HG02885 (cell line): Measurements from ENCODE around the gene FRG2C.
"Not testable (repeated sequence)": the region's sequence is repeated elsewhere in the genome, so short reads cannot be mapped to it uniquely, and the experiment has no call there.

Source experiments
- ATAC-seq: cut with Tn5 transposase; IDR thresholded peaks from one replicate; pipeline ENCODE4 v1.9.1; 2021; ENCODE audit warnings: mild to moderate bottlenecking; ENCODE audit not compliant: unreplicated experiment, poor library complexity

The FRG2C gene

DNA sequence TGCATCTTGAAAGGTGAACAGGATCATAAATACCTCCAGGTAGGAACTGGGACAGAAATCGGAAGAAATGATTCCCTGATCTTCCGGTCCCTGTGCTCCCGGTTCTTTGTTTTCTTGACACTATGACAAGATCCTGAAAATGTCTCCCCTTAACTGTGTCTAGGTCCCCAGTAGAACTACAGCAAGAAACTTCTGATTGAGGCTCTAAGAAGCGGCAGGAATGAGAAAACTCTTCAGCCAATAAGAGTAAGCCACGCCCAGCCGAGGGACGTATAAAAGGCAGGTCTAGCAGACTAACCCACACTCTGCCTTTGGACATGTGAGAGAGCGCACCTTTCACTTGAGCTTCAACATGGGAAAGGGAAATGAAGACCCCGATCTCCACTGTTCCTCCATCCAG is at the start of gene FRG2C:
FRG2C (plus strand) TSS at position 301 of the 400 bp plus-strand sequence; CDS start at position 353, 52 bp downstream.
- not testable (repeated sequence) for ATAC-seq

GRCh38 chr3:75618666-75619305 is 45.3 kb upstream of the FRG2C start:
- ATAC-seq = not testable (repeated sequence)

DNA sequence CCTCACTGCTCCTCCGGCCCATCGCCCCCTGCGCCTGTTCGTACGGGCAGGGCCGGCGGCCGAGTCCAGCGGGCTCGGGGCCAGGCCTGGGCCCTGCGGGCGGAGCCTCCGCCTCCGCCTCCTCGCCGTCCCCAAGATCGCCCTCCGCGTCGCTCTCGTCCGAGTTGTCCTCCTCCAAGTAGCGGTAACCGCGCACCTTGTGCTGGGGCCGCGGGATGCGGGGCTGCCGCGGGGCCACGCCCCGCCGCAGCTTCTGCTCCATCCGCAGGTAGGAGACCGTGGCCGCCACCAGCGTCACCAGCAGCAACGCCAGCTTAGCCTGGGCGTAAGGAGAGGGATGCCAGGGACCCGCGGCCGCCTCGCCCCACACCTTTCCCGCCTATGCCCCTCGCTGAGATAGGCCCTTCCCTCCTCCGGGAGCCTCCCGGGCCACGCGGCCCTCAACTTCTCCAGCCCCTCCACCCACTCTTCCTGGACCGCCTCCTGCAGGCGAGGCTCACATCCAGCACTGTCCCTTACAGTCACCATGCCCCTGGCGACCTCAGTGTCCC is 44.6 kb upstream of the FRG2C start:
- ATAC-seq = not testable (repeated sequence)

- ATAC-seq = not testable (repeated sequence)
These were observed 42.4 kb upstream of the FRG2C start for GRCh38 chr3:75621772-75622171.

DNA sequence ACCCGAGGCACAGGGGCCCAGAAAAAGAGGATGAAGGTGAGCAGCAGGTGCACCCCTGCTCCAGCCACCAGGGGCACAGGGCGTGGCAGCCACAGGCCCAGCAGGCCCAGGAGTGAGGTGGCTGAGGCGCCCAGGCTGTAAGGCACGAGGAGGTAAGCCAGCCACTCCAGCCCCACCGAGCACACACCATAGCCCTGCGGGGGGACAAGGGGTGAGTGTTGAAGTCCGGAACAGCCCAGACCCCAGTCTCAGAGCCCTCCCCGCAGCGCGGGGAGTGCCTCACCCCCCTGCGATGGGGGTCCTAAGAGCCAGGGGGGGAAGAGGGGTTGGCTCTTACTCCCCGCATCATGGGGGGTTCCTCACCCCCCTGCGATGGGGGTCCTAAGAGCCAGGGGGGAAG is 40.5 kb upstream of the FRG2C start:
- ATAC-seq = not testable (repeated sequence)

DNA sequence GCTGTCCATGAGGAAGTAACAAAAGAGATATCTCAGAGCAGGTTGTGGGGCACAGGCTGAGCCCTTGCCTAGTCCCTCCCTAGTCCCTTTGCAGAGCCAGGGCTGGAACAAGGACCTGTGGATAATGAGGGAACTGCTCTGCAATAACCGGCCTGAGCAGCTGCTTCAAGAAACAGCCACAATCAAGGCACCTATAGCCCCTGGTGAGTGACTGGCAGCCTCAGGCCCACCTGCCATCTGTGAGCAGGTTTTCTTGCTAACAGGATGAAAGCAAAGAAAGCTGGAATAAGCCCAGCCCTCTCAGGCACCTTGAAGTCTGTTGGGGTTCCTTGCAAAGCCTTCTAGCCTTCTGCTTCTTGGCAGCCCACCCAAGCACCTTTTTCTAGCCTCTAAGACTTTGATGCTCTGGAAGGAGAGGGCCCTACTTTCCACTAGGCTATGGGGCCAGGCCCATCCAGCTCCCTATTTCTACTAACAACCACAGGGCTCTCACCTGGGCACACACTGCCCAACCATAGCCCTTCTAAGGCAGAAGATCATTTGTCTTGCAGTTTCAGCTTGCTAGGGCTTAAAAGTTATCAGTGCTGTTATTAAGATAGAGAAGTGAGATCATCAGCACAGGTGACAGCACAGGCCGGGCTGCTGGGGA is 33.1 kb upstream of the FRG2C start:
- not testable (repeated sequence) for ATAC-seq

GRCh38 chr3:75631541-75631940 is 32.6 kb upstream of the FRG2C start:
- no peak for ATAC-seq

DNA sequence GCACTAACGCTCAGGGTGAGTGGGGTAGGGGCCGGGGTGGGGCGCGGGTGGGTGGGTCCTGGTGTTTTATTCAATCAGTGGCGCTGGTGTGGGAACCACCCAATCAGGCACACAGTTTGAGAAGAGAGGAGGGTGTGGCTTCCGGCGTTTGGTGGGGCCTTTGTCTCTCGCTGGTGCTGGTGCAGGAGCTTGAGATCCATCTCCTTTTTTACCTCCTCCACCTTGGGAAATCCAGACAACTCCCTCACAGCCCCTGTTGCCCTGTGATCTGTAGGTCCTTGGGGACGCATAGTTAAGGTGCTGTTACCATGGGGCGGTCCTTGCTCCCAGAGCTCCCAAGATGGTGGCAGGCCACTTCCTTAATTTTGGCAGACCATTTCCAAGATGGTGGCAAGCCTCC is 25.2 kb upstream of the FRG2C start:
- ATAC-seq = not testable (repeated sequence)

DNA sequence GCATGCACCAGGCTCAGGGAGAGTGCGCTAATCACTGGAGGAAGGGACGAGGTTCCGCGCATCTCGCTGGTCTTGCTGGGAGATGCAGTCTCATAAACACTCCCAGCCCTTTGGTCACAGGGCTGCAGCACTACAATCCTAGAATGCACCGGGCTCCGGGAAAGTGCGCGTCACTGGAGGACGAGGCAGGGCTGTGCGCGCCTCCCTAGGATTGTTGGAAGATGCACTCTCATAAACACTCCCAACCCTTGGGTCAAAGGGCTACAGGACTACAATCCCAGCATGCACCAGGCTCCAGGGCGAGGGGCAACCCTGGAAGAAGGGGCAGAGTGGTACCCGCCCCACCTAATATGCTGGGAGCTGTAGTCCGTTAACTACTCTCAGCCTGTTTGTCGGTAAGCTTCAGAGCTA is 23.0 kb upstream of the FRG2C start:
- peak; percentile 46 for ATAC-seq

GRCh38 chr3:75643031-75643800 is 20.9 kb upstream of the FRG2C start:
- ATAC-seq = not testable (repeated sequence)

GRCh38 chr3:75645548-75645947 is 18.6 kb upstream of the FRG2C start:
- not testable (repeated sequence) for ATAC-seq

- no peak for ATAC-seq
These were observed 13.9 kb upstream of the FRG2C start for GRCh38 chr3:75650191-75650590.

DNA sequence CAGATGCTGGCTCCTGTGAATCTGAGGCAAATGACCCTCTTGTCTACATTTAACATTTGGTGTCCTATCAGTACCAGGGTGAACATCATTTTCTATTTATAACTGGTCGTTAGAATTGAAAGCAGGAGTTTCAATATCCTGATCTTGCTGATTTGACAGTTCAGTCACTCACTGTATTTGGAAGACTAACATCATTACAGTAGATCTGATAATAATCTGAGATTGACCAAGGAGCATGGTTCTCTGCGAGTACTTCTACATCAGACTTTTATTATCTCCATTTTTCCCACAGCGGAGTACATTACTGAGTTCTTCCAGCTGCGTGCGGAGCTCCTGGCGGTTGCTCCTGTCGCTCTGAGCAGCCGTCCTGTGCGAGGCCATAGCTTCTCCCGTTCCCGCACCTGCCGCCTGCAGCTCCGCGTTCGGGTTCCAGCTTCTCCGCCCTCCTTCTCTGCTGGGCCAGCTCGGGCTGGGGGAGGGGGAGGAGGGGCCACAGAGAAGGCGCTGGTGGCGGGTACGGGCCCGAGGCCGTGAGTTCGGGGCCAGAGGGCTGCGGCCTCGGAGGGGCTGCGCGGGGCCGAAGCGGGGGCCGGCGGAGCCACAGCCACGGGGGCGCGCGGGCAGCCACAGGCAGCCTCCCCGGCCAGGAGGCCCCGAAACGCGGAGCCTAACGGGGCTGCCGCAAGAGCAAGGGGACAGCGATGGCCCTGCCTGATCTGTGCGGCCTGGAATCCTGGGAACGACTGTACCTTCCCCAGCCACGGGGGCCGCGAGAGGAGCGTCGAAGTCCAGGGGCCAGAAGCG is 8.8 kb upstream of the FRG2C start:
- not testable (repeated sequence) for ATAC-seq

DNA sequence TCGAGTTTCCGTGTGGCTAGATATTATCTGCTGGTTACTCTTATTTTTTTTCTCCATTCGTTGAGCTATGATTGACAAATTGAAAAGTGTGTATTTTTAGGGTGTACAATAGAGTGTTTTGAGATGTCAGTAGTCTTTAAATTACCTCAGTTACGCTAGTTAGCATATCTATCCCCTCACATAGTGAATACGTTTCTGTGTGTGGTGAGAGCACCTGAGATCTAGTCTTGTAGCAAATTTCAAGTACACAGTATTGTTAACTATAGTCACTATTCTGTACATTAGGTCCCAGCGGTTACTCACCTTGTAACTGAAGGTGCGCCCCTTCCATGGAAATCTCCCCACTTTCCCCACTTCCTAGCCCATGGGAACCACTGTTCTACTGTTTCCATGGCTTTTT is 8.2 kb upstream of the FRG2C start:
- not testable (repeated sequence) for ATAC-seq

DNA sequence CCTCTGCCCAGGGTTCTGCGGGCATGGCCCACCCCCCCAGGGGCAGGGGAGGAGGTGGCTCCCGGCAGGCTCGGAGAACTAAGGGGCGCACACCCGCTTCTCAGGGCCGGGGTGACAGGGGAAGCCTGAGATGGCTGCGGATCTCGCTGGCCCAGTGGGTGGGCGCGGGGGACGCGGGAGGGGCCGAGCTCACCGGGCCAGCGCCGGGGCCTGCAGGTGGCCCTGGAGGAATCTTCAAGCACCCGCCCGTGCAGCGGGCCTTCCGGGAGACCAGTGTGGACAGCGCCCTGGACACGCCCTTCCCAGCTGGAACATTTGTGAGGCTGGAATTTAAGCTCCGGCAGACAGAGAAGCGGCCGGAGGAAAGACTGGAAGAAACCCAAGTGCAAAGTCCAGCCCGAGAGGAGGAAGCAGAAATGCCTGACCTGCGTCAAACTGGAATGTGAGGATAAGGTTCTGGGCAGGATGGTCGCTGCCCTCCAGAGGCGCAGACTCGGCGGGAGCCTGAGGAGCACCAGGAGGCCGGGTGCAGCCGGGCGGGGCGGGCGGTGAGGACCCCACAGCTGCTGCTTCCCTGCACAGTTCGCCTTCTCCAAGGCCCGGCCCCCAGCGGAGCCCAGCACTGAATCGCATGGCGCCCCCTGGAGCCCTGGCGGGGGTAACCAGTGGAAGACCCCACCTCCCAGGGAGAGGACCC is 5.6 kb upstream of the FRG2C start:
- not testable (repeated sequence) for ATAC-seq

GRCh38 chr3:75659108-75659433 is 5.1 kb upstream of the FRG2C start:
- ATAC-seq = not testable (repeated sequence)

DNA sequence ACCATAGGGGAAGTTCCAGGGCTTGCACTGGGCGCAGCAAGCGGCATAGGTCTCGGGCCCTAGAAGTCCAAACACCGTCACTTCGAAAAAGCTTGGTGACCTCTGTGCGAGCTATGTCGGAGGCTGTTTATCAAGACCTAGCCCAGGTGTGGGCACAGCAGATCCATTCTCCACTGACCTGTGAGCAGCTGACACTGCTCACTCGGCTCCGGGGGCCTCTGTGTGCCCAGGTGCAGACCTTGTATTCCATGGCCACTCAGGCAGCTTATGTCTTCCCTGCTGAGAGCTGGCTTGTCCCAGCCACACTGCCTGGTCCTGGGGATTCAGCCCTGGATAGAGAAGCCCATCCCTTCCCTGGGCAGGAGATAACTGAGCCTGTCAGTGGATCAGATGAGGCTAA is 1.5 kb downstream of the FRG2C start:
- not testable (repeated sequence) for ATAC-seq

DNA sequence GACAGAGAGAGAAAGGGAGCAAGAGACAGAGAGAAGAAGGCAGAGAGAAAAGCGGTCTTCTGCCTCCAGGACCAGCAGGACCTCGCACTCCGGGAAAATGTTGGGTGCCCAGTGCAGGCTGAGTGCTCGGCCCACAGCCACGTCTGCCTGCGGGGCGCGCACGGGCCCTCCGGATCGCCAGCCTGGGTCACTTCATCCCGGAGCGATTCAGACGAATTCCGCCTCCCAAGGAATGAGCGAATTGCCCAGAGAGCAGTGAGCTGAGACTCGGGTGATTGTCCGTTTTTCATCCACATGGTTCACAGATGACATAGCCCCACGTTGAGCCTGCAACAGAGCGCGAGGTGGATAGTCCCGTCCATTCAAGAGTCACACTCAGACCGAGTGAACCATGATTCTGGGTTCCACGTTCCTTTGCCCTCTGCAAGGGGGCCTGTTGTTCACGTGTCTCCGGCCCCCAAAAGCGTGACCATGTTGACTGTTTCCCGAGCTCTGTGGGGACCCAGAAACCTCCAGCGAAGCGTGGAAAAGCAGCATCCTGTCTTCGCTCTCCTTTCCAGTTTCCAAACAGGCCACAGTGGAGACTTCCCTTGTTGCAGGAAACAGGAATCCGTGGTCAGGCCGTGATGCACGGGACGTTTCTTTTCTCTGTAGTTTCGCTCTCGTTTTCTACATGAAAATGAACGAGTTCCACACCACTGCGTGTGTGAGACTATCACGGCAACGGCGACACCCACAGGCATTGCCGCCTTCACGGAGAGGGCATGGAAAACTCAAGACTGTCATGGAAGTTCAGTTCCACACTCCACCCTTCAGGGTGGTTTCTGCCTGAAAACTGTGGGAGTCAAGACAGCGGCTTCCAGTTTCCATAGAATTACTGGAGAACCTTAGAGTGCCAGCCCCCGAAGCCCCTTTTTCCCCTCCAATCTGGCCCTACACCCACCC is 3.9 kb downstream of the FRG2C start:
- not testable (repeated sequence) for ATAC-seq
